GM21526 (cell line): Measurements from ENCODE around the gene RPS19BP1.
"Not testable (repeated sequence)": the region's sequence is repeated elsewhere in the genome, so short reads cannot be mapped to it uniquely, and the experiment has no call there.

Experiments used
- ATAC-seq: cut with Tn5 transposase; IDR thresholded peaks from one replicate; pipeline ENCODE4 v1.9.1; 2021; ENCODE audit warnings: moderate library complexity; ENCODE audit not compliant: unreplicated experiment, low FRiP score

Gene RPS19BP1

DNA sequence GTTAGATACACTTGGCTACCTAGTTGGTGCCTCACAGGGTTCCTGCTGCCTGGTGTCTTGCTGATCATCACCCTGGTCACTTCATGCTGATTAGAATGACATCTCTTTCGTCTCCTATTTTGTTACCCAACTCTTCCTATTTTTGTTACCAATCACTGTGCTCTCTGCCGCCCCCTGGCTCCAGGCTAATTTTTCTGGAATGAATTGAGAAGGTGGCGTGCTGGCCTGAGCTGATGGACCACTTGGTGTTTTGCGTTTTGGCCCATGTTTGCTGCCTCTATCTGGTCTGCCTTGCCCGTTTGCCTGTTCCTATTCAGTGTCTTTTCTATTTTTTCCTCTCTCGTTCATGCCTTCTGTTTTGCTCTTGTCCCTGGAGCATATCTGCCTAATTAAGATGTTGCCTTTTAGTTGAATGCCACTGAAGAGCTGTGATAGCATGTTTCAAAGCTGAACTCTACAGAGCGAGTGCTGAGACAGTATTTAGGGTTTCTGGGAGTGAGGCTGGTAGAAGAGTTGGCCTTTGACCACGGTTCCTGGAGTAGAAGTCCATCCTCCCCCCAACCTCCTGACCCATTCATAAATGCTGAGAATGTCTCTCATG lies 18.1 kb downstream of the RPS19BP1 start:
- no peak for ATAC-seq

- no peak for ATAC-seq
Observed at GRCh38 chr22:39513791-39514190, 18.8 kb downstream of the RPS19BP1 start.

DNA sequence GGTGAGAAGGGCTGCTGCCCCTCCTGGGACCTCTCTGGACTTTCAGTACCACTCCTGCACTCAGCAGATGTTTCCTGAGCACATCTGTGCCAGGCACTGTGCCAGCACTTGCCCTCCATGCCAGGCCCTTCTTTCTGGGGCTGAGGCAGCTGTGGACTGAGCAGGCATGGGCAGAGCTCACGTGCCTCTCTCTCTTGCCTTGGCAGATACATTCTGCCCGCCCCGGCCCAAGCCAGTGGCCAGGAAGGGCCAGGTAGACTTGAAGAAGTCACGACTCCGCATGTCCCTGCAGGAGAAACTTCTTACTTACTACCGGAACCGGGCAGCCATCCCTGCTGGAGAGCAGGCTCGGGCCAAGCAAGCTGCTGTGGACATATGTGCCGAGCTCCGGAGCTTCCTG lies 20.5 kb downstream of the RPS19BP1 start:
- ATAC-seq: no peak

- ATAC-seq: no peak
Observed at GRCh38 chr22:39511226-39511625, 21.3 kb downstream of the RPS19BP1 start.

DNA sequence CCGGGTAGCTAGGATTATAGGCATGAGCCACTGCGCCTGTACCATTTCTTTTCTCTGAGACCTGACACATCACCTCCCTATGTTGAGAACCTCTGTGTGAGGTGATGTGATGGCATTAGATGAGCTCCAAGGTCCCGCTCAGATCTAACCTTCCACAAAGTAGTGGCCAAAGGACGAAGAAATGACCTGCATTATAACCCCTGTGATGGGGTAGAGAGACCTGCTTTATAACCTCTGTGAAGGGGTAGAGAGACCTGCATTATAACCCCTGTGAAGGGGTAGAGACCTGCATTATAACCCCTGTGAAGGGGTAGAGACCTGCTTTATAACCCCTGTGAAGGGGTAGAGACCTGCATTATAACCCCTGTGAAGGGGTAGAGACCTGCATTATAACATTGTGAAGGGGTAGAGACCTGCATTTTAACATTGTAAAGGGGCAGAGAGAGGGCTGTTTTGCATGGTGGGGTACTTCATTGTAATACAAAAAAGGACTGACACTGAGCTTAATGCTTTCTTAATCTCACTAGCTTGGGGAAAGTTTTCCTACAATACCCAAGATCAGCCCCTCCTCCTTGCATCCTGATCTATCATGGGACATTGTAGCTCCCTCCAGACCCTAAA lies 21.9 kb downstream of the RPS19BP1 start:
- ATAC-seq: no peak

GRCh38 chr22:39508393-39508792 lies 24.2 kb downstream of the RPS19BP1 start:
- no peak for ATAC-seq

- not testable (repeated sequence) for ATAC-seq
Observed at GRCh38 chr22:39507021-39507420, 25.5 kb downstream of the RPS19BP1 start.

- ATAC-seq: no peak
Observed at GRCh38 chr22:39504071-39504470, 28.5 kb downstream of the RPS19BP1 start.

- ATAC-seq: no peak
Observed at GRCh38 chr22:39503630-39504029, 28.9 kb downstream of the RPS19BP1 start.

DNA sequence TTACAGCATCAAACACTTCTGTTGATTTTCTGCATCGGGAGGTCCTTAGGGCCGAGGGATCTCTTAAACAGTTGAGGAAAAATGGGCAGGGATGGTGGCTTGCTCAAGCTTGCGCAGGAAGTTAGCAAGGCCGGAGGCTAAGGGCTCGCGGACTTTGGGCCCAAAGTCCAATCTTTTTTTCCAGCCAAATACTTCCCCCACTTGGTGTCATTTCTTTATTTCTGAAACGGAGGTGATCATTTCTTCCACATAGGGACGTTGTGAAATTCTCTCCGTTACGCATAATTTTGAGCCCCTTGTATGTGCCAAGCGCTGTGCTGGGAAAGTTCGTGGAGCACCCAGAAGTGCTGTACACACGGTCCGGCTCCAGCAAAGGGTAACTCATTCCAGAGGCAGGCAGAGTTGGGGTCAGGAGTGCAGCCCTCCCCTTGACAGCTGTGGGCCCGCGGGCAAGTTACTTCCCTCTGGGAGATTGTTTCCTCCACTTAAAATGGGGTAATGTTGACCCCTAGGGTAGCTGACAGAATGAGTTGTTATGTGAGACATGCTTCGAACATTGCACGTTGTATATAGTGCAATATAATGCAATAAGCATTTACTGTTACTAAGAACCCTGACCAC lies 29.6 kb downstream of the RPS19BP1 start:
- ATAC-seq: no peak

GRCh38 chr22:39502109-39502788 lies 30.3 kb downstream of the RPS19BP1 start, which contains the start of gene MIEF1:
TSS of gene MIEF1 (plus strand) at chr22:39502290. CDS start at chr22:39511295, 9,005 bp downstream.
- ATAC-seq: peak; percentile 85

DNA sequence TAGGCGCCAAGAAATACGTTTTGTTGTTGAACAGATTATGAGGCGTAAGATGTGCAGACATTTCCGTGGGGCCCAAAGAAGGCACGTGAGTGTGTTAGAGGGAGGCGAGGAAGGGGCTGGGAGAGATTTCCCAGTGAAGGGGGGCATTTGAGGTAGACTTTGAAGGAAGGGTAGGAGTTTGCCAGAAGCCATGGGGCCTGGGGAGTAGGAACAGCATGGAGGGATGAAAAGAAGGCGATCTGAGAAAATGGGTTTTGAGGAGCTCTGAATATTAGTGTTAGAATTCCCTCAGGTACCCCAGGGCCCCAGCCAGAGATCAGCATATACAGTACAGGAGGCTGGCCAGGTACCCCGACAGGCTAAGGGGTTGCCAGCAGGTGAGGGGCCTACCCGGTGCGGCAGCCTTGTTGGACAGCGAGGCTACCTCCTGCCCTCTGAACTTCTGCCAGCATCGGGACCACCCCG lies 30.9 kb downstream of the RPS19BP1 start:
- ATAC-seq: peak; percentile 11

DNA sequence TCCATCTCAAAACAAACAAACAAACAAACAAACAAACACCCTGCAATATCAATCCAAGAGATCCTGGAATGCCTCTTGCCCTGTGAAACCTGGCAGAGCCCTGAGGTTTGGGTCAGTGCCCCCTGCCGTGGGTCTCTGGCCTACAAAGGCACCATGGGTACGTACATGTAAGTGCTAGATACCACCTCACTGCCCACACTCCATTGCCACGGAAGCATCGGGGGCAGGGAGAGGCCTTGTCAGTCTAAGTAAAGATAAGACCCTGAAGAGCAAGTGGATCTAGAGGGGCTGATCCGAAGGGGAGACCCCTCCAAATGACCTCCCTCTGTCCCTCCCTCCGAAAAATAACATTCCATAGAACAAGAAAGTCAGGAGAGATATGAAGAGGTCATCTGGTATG lies 32.4 kb downstream of the RPS19BP1 start:
- no peak for ATAC-seq

DNA sequence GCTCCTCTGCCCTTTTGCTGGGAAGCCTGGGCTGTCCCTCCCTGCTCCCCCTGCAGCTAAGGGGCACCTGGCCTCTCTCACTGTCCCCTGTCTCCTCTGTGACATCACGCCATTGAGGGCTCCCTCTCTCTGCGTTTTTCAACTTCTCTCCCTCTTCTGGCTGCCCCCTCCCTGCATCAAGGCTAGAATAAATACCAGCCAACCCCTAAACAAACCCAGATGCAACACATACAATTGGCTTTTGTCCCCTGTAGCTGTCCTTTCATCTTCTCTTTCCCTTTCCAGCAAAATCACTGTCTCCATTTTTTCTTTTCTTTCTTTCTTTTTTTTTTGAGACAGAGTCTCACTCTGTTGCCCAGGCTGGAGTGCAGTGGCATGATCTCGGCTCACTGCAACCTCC lies 33.7 kb downstream of the RPS19BP1 start:
- no peak for ATAC-seq

GRCh38 chr22:39498368-39498767 lies 34.2 kb downstream of the RPS19BP1 start:
- no peak for ATAC-seq

- ATAC-seq: no peak
Observed at GRCh38 chr22:39497429-39497828, 35.1 kb downstream of the RPS19BP1 start.

- no peak for ATAC-seq
Observed at GRCh38 chr22:39496131-39496838, 36.3 kb downstream of the RPS19BP1 start.

- ATAC-seq: no peak
Observed at GRCh38 chr22:39494471-39495120, 38.0 kb downstream of the RPS19BP1 start.

- ATAC-seq: no peak
Observed at GRCh38 chr22:39493759-39494158, 38.8 kb downstream of the RPS19BP1 start.

DNA sequence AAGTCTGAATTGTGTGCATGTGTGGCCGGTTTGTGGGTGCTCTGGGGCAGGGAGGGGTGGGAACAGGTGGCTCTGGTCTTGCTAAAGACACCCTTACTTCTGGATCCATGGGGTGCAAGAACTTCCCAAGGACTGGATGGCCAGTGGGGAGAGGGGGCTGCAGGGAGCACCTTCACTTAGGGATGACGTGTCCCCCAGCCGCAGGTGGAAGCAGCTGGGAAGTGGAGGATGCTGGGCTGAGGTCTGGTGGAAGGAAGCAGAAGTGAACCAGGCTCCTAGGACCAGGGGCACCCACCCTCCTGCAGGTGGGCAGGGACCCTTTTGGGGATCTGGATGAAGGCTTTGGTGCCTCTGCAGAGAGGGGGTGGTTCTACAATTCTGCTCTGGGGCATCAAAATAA lies 40.4 kb downstream of the RPS19BP1 start:
- ATAC-seq: no peak
